ENCODE results near the gene MIEN1. TPM values are rescaled to one million over a fixed set of nuclear protein-coding genes. Genes with fewer than 3 reads are reported as not detected.
A peak's percentile ranks its signal among the peaks of the same experiment; 100 is the strongest.
"Not testable (repeated sequence)": the region's sequence is repeated elsewhere in the genome, so short reads cannot be mapped to it uniquely, and the experiment has no call there.

MIEN1 gene
- total RNA-seq, 1 experiment from 2014 or later, result 58.1 TPM

- DNase-seq (ENCODE audit: low read depth), result no peak
Measured at GRCh38 chr17:39701012-39701783, 29.1 kb downstream of the MIEN1 start.

DNA sequence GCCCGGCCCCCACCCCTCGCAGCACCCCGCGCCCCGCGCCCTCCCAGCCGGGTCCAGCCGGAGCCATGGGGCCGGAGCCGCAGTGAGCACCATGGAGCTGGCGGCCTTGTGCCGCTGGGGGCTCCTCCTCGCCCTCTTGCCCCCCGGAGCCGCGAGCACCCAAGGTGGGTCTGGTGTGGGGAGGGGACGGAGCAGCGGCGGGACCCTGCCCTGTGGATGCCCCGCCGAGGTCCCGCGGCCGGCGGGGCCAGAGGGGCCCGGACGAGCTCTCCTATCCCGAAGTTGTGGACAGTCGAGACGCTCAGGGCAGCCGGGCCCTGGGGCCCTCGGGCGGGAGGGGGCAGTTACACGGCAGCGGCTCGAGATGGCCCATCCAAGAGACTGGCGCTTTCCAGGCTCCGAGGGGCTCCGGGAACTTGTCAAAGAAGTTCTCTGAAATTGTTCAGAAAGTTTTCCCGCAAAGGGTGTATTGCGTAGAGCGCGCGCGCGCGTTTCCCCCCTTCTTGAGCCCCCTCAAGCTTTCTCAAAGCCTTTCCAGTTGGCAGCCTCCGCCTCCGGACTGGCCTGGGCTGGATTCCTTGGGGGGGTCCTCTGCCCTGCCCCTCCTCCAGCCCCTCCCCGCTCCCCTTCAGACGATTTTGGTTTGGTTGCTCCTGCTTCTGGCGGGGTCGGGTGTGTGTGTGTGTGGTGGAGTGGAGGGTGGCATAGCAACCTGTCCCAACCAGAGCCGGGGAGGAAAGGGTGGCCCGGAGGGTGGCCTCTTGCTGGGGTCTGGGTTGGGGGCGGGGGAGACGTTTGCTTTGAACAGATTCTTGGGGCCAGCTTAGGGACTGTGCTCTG is 30.0 kb downstream of the MIEN1 start:
- no peak for DNase-seq (ENCODE audit: low read depth)

DNA sequence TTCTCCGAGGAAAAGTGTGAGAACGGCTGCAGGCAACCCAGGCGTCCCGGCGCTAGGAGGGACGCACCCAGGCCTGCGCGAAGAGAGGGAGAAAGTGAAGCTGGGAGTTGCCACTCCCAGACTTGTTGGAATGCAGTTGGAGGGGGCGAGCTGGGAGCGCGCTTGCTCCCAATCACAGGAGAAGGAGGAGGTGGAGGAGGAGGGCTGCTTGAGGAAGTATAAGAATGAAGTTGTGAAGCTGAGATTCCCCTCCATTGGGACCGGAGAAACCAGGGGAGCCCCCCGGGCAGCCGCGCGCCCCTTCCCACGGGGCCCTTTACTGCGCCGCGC is 30.5 kb downstream of the MIEN1 start, which contains the start of gene ERBB2:
TSS of gene ERBB2 (plus strand) at position 247 of the 330 bp plus-strand sequence. CDS start 175 bp downstream, outside the sequence.
- peak; percentile 67 for DNase-seq (ENCODE audit: low read depth)

- DNase-seq (ENCODE audit: low read depth), result not testable (repeated sequence)
Measured at GRCh38 chr17:39699157-39699817, 31.0 kb downstream of the MIEN1 start.

DNA sequence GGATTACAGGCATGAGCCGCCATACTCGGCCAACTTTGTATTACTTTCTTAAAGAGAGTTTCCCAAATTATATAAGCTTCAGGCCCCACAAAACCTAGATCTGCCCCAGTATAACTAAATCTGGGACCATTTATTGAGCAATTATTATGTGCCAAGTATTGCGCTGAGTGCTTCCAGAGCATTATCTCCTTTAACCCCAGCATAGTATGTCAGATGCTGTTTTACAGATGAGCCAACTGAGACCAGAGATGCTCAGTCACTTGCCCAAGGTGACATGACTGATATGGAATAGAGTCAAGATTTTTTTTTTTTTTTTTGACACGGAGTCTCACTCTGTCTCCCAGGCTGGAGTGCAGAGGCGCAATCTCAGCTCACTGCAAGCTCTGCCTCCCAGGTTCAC is 32.4 kb downstream of the MIEN1 start:
- no peak for DNase-seq (ENCODE audit: low read depth)

GRCh38 chr17:39696731-39697130 is 33.6 kb downstream of the MIEN1 start:
- DNase-seq (ENCODE audit: low read depth), result no peak

DNA sequence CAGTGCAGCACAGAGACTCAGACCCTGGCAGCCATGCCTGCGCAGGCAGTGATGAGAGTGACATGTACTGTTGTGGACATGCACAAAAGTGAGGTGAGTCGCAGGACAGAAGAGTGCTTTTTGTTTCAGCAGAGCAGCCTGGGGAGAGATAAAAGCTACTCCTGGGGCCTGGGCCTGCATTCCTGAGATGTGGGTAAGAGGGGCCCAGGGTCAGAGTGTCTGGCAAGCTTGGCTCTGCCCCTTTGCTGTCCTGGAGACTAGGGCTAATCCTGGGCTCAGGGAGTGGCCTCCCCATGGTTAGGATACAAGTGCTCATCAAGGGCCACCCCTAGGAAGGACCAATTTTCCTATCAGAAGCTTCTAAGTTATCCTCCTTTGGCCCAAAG is 35.2 kb downstream of the MIEN1 start:
- no peak for DNase-seq (ENCODE audit: low read depth)

- DNase-seq (ENCODE audit: low read depth), result no peak
Measured at GRCh38 chr17:39694593-39694992, 35.7 kb downstream of the MIEN1 start.

- no peak for DNase-seq (ENCODE audit: low read depth)
Measured at GRCh38 chr17:39688945-39689344, 41.4 kb downstream of the MIEN1 start.

- no peak for DNase-seq (ENCODE audit: low read depth)
Measured at GRCh38 chr17:39688475-39688835, 41.9 kb downstream of the MIEN1 start.

- DNase-seq (ENCODE audit: low read depth), result peak; percentile 97
Measured at GRCh38 chr17:39687546-39688474, 42.5 kb downstream of the MIEN1 start, which contains the start of gene PGAP3. PGAP3 (minus strand) TSS chr17:39688057; CDS start chr17:39688014, 43 bp downstream.

DNA sequence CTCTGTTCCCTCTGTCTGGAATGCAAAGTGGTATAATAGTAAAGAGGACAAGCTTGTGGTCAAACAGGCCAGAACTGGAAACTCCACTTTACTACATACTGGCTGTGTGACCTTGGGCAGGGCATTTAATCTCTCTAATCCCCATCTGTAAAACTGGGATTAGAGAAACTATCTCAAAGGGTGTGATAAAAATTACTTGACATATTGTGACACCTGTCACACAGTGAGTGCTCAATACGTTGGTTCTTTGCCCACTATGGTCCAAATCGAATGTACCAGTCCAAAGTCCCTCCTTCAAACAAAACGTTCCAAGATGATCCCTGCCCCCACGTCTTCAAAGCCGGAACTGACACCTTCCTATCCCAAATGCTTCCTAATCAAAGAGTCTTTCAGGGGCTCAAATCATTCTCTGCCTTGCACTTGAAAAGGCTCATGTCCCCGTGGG is 43.2 kb downstream of the MIEN1 start:
- no peak for DNase-seq (ENCODE audit: low read depth)

DNA sequence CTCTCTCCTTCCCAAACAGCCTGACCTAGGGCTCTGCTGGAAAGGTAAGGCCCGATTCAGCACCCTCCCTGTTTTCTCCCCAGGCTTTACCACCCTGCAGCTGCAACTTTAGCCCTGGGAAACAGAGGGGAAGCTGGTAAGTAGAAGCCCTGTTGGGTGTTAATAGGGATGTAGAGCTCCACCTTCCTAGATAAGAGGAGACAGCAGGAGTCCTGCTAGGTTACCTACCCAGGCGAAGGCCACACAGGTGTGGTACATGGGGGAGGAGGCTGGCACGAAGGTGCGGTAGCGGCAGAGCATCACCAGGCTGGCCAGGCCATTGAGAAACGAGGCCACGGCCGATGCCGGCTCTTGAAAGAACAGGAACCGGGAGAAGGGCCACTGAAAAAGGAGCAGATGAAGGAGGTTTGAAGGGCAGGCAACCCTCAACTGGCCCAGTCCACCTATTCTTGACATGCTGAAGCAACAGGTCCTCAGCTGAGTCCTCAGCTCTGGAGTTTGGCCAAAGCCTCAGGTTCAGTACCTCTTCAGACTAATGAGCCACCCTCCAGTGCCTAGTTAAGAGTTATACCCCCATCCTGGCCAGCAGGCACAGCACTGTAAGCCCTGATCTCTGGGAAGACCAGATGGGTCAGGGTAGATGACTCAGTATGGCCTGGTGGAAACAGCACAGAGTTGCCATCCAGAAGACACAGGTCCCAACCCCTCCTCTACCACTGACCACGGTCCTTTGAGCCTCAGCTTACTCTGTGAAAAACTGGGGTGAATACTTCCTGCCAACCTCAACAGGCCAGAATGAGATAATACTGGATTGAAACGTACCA is 45.8 kb downstream of the MIEN1 start:
- no peak for DNase-seq (ENCODE audit: low read depth)

GRCh38 chr17:39683295-39683939 is 46.9 kb downstream of the MIEN1 start:
- DNase-seq (ENCODE audit: low read depth), result no peak

DNA sequence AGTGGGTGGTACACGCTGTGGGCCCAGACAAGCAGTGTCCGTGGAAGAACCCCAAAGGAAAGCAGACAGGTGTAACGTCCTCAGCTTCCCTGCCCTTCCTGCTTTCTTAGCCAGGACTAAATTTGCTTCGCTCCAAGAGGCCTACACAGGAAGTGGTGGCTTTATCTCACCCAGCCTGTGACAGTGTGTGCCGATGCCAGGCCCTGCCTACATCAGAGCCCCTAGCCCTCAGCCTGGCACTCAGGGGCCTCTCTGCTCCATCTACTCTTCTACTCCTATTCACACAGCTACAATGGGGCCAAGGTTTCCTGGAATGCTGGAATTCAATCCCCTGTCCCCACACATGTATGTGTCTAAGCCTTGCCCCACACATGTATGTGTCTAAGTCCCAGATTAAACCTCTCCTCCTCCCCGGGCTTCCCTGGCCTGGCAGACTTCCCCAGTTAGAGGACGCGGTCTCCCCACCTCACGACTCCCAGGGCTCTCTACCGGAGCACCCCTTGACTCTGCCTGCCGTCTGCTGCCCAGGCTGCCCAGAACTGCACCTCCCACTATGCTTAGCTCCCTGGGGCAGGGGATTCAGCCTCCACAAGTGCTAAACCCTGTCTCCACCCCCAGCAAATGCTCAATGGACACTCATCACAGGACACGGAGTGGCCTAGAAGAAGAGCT is 50.7 kb downstream of the MIEN1 start:
- no peak for DNase-seq (ENCODE audit: low read depth)
